ENCODE data around the gene APOB.

Gene APOB

GRCh38 chr2:21001225-21001946 is 42.5 kb downstream of the APOB start:
- TF ChIP-seq TAF1 (IDR thresholded peaks at IDR 0.05; ENCODE audit: borderline replicate concordance, insufficient read depth, low read length) = no peak
- TF ChIP-seq POLR2AphosphoS5 (IDR thresholded peaks at IDR 0.05; ENCODE audit: low read depth, low read length) = no peak
- no peak for TF ChIP-seq FOXP2 (optimal IDR thresholded peaks at IDR 0.05; ENCODE audit: borderline replicate concordance, extremely low read depth, extremely low read length, insufficient read depth)
- TF ChIP-seq, protein P1, sequence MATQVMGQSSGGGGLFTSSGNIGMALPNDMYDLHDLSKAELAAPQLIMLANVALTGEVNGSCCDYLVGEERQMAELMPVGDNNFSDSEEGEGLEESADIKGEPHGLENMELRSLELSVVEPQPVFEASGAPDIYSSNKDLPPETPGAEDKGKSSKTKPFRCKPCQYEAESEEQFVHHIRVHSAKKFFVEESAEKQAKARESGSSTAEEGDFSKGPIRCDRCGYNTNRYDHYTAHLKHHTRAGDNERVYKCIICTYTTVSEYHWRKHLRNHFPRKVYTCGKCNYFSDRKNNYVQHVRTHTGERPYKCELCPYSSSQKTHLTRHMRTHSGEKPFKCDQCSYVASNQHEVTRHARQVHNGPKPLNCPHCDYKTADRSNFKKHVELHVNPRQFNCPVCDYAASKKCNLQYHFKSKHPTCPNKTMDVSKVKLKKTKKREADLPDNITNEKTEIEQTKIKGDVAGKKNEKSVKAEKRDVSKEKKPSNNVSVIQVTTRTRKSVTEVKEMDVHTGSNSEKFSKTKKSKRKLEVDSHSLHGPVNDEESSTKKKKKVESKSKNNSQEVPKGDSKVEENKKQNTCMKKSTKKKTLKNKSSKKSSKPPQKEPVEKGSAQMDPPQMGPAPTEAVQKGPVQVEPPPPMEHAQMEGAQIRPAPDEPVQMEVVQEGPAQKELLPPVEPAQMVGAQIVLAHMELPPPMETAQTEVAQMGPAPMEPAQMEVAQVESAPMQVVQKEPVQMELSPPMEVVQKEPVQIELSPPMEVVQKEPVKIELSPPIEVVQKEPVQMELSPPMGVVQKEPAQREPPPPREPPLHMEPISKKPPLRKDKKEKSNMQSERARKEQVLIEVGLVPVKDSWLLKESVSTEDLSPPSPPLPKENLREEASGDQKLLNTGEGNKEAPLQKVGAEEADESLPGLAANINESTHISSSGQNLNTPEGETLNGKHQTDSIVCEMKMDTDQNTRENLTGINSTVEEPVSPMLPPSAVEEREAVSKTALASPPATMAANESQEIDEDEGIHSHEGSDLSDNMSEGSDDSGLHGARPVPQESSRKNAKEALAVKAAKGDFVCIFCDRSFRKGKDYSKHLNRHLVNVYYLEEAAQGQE (IDR thresholded peaks at IDR 0.05; ENCODE audit: insufficient read depth in 1 of 2, low read depth in 2 of 2, low read length in 2 of 2) = no peak
- no peak for TF ChIP-seq SIN3A (IDR thresholded peaks at IDR 0.05; ENCODE audit: borderline replicate concordance, insufficient read depth, low read length)

DNA sequence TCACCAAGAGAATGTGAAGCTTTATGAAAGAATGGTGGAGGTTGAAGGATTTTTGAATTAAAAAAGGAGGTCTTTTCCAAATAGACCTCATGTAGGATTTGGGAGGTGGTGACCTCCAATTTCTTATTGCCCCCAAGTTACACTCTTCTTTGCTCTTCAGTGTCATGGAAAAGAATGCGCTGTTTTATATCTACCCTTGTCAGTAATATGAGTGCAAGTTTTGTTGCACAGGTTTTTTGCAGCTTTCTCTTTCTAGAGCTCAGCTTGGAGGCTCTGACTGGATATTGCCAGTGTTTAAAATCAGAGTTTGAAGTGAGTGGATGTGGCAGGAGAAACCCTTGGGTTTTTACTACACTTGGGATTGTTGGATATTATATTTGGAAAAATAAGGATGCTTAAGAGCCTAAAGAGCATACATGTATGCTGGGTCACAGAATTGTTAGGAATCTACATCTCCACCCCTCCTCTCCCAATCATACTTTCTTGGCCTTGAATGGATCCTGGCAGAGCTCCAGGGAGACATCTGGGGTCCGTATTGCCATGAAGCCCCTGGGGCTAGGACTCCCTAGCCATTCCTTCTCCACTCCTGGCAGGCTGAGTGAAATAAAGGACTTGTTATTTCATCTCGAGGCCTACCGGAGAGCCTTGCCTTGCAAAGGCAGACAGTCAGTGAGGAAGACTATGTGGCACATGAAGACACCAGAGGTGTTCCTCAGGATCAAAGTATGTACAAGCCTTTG is 43.8 kb downstream of the APOB start:
- TF ChIP-seq FOXP2 (optimal IDR thresholded peaks at IDR 0.05; ENCODE audit: borderline replicate concordance, extremely low read depth, extremely low read length, insufficient read depth) = no peak
- no peak for TF ChIP-seq TAF1 (IDR thresholded peaks at IDR 0.05; ENCODE audit: borderline replicate concordance, insufficient read depth, low read length)
- TF ChIP-seq SIN3A (IDR thresholded peaks at IDR 0.05; ENCODE audit: borderline replicate concordance, insufficient read depth, low read length) = no peak
- TF ChIP-seq POLR2AphosphoS5 (IDR thresholded peaks at IDR 0.05; ENCODE audit: low read depth, low read length) = no peak
- TF ChIP-seq, protein P1 (IDR thresholded peaks at IDR 0.05; ENCODE audit: insufficient read depth in 1 of 2, low read depth in 2 of 2, low read length in 2 of 2) = no peak

GRCh38 chr2:20998972-20999905 is 44.6 kb downstream of the APOB start:
- TF ChIP-seq, protein P1 (IDR thresholded peaks at IDR 0.05; ENCODE audit: insufficient read depth in 1 of 2, low read depth in 2 of 2, low read length in 2 of 2) = no peak
- no peak for TF ChIP-seq SIN3A (IDR thresholded peaks at IDR 0.05; ENCODE audit: borderline replicate concordance, insufficient read depth, low read length)
- no peak for TF ChIP-seq TAF1 (IDR thresholded peaks at IDR 0.05; ENCODE audit: borderline replicate concordance, insufficient read depth, low read length)
- no peak for TF ChIP-seq POLR2AphosphoS5 (IDR thresholded peaks at IDR 0.05; ENCODE audit: low read depth, low read length)

DNA sequence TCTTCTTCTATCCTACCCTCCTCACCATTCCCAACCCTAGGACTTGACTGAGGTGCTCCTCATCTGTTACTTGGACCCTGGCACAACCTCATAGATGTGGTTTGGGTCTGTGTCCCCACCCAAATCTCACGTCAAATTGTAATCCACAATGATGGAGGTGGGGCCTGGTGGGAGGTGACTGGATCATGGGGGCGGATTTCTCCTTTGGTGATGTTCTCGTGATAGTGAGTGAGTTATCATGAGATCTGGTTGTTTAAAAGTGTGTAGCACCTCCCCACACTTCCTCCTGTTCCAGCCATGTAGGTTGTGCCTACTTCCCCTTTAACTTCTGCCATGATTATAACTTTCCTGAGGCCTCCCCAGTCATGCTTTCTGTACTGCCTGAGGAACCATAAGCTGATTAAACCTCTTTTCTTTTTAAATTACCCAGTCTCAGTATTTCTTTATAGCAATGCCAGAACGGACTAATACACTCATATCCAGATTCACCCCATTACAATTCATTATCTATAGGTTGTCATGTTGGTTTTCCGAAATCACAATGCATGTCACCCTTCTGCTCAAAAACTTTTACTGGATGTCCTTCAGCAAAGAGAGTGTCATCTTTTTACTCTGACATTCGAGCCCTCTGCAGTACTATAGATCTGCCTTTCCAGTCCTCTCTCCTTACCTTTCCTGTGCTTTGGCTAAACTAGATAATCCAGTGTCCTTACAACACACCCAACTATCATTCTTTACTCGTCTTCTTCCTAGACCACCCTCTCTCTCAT is 45.7 kb downstream of the APOB start:
- TF ChIP-seq FOXP2 (optimal IDR thresholded peaks at IDR 0.05; ENCODE audit: borderline replicate concordance, extremely low read depth, extremely low read length, insufficient read depth) (no peak), TAF1 (IDR thresholded peaks at IDR 0.05; ENCODE audit: borderline replicate concordance, insufficient read depth, low read length) (no peak), POLR2AphosphoS5 (IDR thresholded peaks at IDR 0.05; ENCODE audit: low read depth, low read length) (no peak), SIN3A (IDR thresholded peaks at IDR 0.05; ENCODE audit: borderline replicate concordance, insufficient read depth, low read length) (no peak)
- TF ChIP-seq, protein P1 (IDR thresholded peaks at IDR 0.05; ENCODE audit: insufficient read depth in 1 of 2, low read depth in 2 of 2, low read length in 2 of 2) = no peak
